SH-SY5Y (cell line): Measurements from ENCODE around the gene SLC7A5.

Experiments
- GATA2 ChIP-seq: IDR thresholded peaks from 2 replicates; pipeline ENCODE4 v1.6.1; 2011; ENCODE audit warnings: mild to moderate bottlenecking, low read depth, low read length
- GATA3 ChIP-seq: IDR thresholded peaks from 2 replicates; pipeline ENCODE4 v1.6.1; 2011; ENCODE audit warnings: low read depth, mild to moderate bottlenecking, low read length, moderate library complexity

DNA sequence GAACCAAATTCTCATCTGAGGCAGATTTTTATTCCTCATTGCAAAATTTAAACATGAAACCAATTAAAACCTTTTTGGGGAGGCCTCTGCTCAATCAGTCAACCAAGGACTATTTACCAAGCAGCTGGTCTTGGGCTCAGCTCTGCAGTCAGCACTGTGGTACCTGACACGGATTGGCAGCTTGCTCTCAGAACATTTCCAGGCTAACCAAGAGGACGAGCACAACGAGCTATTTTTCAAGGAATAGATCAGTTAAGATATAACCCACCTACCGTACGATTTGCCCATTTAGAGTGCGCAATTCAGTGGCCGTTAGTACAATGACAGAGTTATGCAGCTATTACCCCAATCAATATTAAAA is 77.1 kb downstream of the SLC7A5 start:
- TF ChIP-seq GATA2 (no peak), GATA3 (no peak)
